Measurements from ENCODE around the gene UQCC5. TPM values are rescaled to one million over a fixed set of nuclear protein-coding genes. Genes with fewer than 3 reads are reported as not detected.
A peak's percentile ranks its signal among the peaks of the same experiment; 100 is the strongest.

Gene UQCC5
- total and polyA plus RNA-seq, 3 donors from 2014 or later, result 23.0 to 37.0 (median 30.5) TPM

DNA sequence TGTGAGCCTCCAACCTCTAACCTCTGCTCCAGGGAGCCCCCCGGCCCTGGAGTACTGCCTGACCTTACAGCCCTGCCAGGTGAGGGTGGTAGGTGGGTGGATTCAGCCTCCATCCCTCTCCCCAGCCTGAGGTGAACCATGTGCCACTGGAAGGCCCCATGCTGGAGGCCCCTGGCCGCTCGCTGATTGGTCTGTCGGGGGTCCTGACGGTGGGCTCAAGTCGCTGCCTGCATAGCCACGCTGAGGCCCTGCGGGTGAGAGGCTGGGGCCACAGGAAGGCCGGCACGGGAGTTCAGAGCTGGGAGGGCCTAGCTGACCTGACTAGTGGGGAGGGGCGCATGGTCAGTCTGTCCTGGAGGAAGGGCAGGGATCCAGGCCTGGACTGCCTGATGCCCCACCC lies 21.8 kb upstream of the UQCC5 start:
- H3K4me1 ChIP-seq, result no peaks in the 10 kb centered on the region
- DNase-seq, result peak; percentile 37
- WGBS, 2 donors, result 69 to 84% methylated on average over 6 to 11 of the region's 11 CpGs
- no peak overlapping the region for H3K4me3 ChIP-seq
- H3K27me3 ChIP-seq, result no peaks in the 10 kb centered on the region
- intact Hi-C loops (cut with DNase I; ENCODE audit: low total_unique reads), result no loop called here
- no peaks in the 10 kb centered on the region for H3K9me3 ChIP-seq
- no peak for TF ChIP-seq POLR2A (IDR thresholded peaks at IDR 0.05)
- TF ChIP-seq, protein P1, sequence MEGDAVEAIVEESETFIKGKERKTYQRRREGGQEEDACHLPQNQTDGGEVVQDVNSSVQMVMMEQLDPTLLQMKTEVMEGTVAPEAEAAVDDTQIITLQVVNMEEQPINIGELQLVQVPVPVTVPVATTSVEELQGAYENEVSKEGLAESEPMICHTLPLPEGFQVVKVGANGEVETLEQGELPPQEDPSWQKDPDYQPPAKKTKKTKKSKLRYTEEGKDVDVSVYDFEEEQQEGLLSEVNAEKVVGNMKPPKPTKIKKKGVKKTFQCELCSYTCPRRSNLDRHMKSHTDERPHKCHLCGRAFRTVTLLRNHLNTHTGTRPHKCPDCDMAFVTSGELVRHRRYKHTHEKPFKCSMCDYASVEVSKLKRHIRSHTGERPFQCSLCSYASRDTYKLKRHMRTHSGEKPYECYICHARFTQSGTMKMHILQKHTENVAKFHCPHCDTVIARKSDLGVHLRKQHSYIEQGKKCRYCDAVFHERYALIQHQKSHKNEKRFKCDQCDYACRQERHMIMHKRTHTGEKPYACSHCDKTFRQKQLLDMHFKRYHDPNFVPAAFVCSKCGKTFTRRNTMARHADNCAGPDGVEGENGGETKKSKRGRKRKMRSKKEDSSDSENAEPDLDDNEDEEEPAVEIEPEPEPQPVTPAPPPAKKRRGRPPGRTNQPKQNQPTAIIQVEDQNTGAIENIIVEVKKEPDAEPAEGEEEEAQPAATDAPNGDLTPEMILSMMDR (IDR thresholded peaks at IDR 0.05), result no peak
- no peak overlapping the region for H3K27ac ChIP-seq
- no peaks in the 10 kb centered on the region for H3K36me3 ChIP-seq (ENCODE audit: low read depth, missing control alignments)

DNA sequence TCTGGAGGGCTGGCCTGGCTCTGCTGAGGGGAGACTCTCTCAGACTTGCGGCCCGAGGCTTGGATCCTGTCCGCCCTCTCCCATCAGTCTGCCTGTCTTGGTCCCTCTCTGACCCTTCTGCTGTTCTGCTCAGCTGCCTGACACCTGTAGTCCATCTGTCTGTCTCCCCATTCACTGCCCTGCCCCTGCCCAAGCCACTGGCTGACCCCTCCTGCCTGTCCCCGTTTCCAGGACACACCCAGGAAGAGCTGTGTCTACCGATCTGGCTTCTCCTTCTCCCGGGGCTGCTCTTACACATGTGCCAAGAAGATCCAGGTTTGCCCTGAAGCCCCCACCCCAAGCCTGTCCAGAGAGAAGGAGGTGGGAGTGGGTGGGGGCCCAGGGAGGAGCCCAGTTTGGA lies 21.2 kb upstream of the UQCC5 start:
- no peak for DNase-seq
- 51 to 66% methylated on average over 4 to 6 of the region's 6 CpGs for WGBS, 2 donors
- no peaks in the 10 kb centered on the region for H3K4me1 ChIP-seq
- H3K27me3 ChIP-seq, result no peaks in the 10 kb centered on the region
- no peaks in the 10 kb centered on the region for H3K9me3 ChIP-seq
- no peak for TF ChIP-seq POLR2A (IDR thresholded peaks at IDR 0.05)
- TF ChIP-seq, protein P1 (IDR thresholded peaks at IDR 0.05), result no peak
- no peak overlapping the region for H3K4me3 ChIP-seq
- no peaks in the 10 kb centered on the region for H3K36me3 ChIP-seq (ENCODE audit: low read depth, missing control alignments)
- H3K27ac ChIP-seq, result no peak overlapping the region
- intact Hi-C loops (cut with DNase I; ENCODE audit: low total_unique reads), result no loop called here

DNA sequence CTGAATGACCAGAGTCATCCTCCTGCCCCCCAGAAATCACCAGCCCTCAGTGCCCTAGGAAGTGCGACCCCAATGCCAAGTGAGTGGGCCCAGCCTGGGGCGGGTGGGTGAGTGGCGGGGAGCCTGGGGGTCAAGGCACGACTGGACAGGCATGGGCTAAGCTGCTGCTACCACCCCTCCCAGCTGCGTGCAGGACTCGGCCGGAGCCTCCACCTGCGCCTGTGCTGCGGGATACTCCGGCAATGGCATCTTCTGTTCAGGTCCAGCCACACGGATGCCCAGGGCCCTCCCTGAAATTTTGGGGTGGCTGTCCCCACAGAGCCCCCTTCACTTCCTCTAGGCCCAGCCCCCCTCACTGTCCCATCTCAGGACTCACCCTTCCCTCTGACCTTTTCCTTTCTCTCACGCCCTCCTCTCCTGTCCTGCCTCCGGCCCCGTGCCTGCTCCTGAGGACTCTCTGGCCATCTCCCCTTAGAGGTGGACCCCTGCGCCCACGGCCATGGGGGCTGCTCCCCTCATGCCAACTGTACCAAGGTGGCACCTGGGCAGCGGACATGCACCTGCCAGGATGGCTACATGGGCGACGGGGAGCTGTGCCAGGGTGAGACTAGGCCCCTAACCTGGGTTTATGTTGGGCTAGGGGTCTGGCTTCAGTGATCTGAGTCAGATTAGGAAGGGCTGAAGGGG lies 19.8 kb upstream of the UQCC5 start:
- intact Hi-C loops (cut with DNase I; ENCODE audit: low total_unique reads), result no loop called here
- Histone ChIP-seq H3K27me3 (no peaks in the 10 kb centered on the region), H3K36me3 (ENCODE audit: low read depth, missing control alignments) (no peaks in the 10 kb centered on the region), H3K4me1 (no peaks in the 10 kb centered on the region), H3K4me3 (no peak overlapping the region), H3K9me3 (no peaks in the 10 kb centered on the region), H3K27ac (no peak overlapping the region)
- 96 to 97% methylated on average over 13 to 19 of the region's 19 CpGs for WGBS, 2 donors
- TF ChIP-seq, protein P1 (IDR thresholded peaks at IDR 0.05), result no peak
- TF ChIP-seq POLR2A (IDR thresholded peaks at IDR 0.05), result no peak
- DNase-seq, result no peak

DNA sequence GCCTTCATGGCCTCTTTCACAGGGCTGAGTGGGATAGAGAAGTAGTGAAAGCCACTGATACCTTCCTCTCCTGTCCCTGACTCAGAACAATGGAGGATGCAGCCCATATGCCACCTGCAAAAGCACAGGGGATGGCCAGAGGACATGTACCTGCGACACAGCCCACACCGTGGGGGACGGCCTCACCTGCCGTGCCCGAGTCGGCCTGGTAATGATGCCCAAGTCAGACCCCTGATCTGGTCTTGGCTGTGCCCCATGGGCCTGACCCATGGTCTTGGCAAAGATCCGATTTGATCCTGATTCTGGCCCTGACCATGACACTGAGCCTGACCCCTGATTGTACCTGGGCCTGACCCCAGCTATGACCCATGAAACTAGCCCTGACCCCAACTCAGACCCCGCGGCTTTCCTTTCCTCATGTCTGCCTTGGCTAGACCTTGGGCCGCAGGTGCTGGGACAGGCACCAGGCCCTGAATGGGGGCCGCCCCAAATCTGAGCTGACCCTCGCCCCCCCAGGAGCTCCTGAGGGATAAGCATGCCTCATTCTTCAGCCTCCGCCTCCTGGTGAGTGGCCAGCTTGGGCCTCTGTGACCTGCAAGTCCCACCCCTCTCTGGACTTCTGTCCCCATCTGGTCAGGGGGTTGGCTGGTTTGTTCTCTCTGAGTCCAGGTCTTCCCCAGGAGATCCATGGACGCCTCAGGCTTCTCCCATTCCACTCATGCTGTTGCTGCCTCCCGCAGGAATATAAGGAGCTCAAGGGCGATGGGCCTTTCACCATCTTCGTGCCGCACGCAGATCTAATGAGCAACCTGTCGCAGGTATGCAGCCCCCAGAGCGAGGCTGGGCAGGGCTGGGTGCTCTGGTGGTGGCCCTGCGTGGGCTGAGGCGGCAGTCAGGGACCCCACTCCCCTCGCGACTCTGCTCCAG lies 18.3 kb upstream of the UQCC5 start:
- H3K36me3 ChIP-seq (ENCODE audit: low read depth, missing control alignments), result no peaks in the 10 kb centered on the region
- intact Hi-C loops (cut with DNase I; ENCODE audit: low total_unique reads), result no loop called here
- H3K4me1 ChIP-seq, result no peaks in the 10 kb centered on the region
- no peak for TF ChIP-seq POLR2A (IDR thresholded peaks at IDR 0.05)
- TF ChIP-seq, protein P1 (IDR thresholded peaks at IDR 0.05), result no peak
- H3K9me3 ChIP-seq, result no peaks in the 10 kb centered on the region
- no peak overlapping the region for H3K27ac ChIP-seq
- H3K4me3 ChIP-seq, result peak overlapping the region in 1 of 2 donors; percentile 35
- no peaks in the 10 kb centered on the region for H3K27me3 ChIP-seq
- no peak for DNase-seq
- 70 to 100% methylated on average over 6 to 25 of the region's 25 CpGs for WGBS, 2 donors

Measured in testis (tissue), 3 donors.